GM18498 (cell line): ENCODE data around the gene SH3BP5L.
"Not testable (repeated sequence)": the region's sequence is repeated elsewhere in the genome, so short reads cannot be mapped to it uniquely, and the experiment has no call there.

Source experiments
- ATAC-seq: cut with Tn5 transposase; IDR thresholded peaks from one replicate; pipeline ENCODE4 v1.9.1; 2021; ENCODE audit warnings: mild to moderate bottlenecking, moderate library complexity; ENCODE audit not compliant: unreplicated experiment

The SH3BP5L gene

DNA sequence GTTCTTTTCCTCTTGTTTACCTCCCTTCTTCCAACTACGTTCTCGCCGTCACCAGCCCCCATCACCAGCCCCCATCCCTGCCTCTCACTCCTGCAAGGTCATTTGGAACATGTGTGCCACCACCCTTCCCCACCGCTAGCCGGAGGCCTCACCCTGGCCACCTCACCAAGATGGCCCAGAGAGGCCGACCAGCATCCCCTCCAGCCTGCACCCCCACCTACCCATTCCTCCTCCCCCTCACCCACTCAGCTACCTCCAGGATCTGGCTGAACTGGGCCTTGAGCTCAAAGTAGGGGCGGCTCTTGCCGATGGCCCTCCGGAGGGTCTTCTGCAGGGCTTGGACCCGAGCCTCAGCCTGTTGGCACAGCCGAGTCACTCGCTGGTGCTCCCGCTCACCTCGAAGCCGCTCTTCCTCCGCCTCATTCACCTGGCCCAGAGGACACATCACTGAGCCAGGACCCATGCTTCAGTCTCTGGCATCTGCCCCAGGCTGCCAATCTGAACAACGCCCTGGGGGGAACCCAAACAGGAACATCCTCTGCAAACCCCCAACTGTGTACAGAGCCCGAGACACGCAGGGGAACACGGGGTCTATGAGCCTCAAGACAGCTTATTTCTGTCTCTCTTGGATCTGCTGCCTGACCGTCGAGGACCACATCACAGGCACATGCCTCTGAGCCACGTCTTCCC lies 12.8 kb downstream of the SH3BP5L start:
- ATAC-seq, result no peak

DNA sequence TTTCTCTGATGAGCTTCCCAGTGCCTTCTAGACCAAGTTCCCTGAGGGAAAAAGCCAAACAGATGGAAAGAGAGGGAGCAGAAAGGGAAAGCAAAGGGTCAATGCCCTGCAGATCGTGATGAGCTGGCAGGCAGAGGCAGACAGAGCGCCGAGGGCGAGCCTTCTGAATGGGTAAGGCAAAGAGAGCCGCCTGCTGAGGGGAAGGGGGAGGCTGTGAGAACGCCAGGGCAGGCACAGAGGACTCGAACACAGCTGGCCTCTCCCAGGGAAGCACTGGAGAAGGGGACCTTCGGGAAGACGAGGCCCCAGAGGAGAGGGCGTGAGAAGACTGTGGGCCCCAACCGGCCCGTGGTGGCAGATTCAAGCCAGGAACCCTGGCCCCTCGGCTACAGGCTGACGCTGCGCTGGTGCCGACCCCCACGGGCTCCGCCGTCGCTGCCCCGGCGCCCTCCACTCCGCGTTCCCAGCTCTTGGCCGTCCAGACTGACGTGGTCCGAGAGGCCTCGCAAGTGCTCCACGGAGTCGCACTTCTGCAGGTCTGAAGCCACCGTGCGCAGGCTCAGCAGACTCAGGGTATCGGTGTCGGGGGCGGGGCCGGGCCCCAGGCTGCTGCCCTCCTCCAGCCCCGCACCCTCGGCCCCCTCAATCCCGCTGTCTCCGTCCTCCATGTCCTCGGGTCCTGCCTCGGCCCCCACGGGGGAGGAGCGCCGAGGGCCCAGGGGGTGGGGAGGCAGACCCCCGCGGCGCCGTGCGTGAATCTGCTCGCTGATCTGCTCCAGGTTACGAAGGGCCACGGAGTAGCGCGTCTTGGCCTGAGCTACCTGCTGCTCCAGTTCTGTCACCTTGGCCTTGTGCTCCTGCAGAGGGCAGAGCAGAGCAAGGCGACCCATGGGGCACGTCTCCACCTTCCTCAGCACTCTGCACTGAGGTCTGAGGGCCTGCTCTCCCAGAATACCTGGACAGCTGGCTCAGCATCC lies 13.9 kb downstream of the SH3BP5L start:
- ATAC-seq, result no peak

GRCh38 chr1:248810727-248811513 lies 14.8 kb downstream of the SH3BP5L start:
- ATAC-seq, result no peak

DNA sequence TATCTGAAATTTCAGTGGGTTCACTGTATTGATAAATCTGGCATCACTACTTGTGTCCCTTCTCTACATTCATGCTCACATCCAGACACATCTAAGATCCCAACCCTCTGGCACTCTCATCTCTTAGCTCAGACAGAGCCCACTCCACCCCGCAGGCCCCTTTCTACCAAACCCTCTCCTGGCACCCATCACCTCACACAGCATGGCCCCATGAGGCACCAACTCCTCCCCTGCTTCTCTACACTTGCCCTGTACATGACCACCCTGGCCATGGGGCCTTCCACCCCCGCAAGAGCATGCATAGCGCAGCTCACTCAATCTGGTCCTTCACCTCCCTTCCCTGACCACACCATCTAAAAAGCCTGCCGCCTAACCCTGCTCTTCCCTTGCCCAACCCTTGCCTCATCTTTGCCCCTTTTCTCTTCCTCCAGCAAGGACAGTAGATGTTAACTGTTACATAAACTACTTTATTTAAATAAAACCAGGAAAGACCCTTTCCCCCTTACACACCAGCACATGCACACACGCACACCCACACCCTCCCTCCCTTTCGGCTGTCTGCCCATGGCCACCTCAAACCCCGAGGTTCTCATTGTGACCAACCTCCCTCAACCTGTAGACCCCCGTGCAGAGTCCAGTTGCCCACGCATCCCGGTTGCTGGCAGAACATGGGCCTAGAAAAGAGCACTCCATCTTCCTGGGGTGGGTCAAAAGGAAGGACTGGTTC lies 15.6 kb downstream of the SH3BP5L start:
- ATAC-seq, result no peak

GRCh38 chr1:248808876-248809275 lies 16.8 kb downstream of the SH3BP5L start:
- ATAC-seq, result no peak

DNA sequence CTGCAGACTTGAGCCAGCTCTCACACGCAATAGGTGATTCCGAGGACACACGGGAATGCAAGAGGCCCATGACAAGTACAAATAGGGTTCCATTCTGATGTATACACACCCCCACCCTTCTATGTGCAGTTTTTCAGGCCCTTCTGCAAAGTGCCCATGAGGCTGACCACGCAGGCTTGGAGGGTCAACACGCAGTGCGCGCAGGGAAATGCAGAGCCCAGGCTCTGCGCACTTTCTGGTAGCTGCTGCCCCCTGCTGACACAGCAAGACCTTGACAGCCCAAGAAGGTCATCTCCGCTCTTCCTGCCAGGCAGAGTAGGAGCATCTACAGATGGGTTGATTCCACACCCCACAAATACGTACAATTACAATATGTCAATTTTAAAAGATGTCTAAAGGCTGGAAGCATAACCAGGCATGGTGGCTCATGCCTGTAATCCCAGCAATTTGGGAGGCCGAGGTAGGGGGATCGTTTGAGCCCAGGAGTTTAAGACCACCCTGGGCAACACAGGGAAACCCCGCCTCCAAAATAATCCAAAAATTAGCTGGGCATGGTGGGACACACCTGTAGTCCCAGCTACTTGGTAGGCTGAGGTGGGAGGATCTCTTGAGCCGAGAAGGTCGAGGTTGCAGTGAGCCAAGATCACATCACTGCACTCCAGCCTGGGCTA lies 18.5 kb downstream of the SH3BP5L start:
- ATAC-seq, result peak; percentile 53

DNA sequence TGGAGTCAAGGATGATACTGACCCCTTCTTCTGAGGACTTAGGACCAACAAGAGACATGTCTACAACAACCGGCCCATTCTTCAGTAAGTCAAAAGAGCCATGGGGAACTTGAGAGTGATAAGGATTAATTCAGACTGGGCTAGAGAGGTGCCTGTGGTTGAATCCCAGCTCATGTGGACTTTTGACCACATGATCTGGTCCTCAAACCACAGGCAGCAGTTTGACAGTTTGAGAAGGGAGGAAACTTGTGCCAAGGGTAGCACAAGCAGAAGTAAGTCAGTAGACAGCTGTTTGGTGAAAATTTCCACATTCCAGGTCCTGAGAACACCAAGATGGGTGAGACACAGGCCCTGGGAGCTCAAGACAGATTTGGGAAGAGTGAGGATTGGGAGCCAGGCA lies 19.8 kb downstream of the SH3BP5L start:
- ATAC-seq, result no peak

DNA sequence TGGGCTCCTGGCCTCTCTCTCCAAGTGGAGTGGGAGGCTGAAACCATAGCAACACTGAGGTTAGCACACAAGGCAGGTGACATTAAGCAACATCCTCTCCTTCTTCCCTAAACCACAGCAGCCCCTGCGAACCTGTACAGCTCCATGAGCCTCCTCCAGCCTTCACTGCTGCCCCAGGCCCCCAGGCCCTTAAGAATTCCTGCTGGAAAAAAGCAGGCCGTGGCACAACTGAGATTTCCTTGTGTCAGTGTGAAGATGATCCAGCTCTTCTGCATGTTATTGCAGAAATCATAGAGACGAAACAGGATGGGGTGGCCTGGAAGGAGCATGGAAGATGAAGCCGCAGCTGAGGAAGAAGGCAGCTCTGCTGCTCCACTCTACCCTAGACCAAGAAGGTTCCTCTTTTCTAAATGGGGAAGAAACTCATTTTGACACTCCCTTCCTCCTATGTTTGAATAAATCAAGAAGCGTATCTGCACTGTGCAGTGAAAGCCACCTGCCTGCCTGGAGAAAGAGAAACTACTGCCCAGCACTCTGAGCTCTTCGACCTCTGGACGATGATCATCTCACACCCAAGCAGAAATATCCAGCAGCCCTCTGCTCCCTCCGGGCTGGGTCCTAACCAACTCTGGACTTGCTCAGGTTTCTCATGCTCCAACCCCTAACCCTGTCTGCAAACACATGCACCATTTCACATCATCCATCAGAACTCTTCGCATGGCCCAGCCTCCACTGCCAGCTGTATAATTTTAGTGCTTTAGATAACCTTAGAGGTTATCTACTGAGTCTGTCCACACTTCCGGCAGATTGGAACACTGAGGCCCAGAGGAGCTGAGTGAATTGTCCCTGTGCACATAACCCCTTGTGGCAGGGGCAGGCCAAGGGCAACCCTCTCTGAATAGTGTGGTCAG lies 20.7 kb downstream of the SH3BP5L start:
- ATAC-seq, result peak; percentile 85

DNA sequence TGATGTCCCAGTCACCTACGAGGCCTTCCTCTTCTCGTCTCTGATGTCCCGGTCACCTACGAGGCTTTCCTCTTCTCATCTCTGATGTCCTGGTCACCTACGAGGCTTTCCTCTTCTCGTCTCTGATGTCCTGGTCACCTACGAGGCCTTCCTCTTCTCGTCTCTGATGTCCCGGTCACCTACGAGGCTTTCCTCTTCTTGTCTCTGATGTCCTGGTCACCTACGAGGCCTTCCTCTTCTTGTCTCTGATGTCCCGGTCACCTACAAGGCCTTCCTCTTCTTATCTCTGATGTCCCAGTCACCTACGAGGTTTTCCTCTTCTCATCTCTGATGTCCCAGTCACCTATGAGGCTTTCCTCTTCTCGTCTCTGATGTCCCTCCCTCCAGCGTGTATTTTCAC lies 22.2 kb downstream of the SH3BP5L start:
- ATAC-seq, result not testable (repeated sequence)

GRCh38 chr1:248802454-248802853 lies 23.3 kb downstream of the SH3BP5L start:
- ATAC-seq, result no peak

DNA sequence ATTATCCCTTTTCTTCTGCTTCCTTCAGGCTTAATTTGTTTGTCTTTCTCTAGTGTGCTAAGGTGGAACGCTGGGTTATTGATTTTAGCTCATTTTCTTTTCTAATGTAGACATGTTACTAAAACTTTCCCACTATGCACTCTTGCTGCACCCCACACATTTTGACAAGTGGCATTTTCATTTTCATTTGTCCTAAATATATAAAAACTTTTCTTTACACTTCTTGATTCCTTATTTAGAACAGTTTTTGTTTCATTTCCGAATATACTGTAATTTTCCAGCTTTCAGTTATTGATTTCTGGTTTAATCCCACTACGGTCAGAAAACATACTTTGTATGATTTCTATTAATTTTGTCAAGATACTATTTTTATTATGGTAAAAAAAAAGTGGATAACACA lies 25.3 kb downstream of the SH3BP5L start:
- no peak for ATAC-seq

GRCh38 chr1:248798791-248799190 lies 26.9 kb downstream of the SH3BP5L start:
- ATAC-seq, result no peak

GRCh38 chr1:248794663-248795062 lies 31.1 kb downstream of the SH3BP5L start:
- ATAC-seq, result not testable (repeated sequence)

DNA sequence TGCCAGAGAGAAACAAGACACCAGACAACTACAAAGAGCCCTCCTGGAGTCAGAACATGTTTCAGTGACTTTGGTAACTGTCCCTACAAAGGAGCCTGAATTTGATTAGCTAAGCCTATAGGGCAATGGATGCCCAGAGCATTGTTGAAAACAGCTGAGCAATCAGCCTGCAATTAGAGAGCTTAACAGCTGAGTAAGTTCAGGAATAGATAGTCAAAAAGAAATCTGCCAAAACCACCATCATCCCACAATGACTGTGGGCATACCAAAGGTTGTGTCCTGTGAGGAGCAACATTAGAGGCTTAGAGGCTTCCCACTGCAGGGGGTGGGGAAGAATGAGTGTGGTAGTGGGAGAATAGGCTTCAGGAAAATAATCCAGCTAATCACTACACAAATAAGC lies 32.1 kb downstream of the SH3BP5L start:
- peak; percentile 83 for ATAC-seq

DNA sequence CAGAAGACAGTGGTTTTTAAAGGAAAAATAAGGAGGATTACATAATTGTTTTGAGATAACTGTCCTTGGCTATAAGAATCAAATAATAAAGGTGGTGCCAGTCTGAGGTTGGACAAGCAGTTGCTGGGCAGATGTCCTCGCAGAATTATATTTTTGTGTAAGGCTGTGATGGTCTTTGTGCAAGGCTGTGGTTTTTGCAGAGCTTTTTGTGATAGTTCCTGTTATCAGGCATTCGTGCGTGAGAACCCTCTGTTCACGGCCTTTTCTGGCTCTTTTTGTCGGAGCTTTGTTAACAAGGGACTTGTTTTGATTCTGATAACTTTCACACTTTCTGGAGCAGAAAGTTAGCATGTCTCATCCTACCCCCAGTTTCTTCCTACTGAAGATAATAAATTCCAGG lies 33.4 kb downstream of the SH3BP5L start:
- peak; percentile 56 for ATAC-seq

DNA sequence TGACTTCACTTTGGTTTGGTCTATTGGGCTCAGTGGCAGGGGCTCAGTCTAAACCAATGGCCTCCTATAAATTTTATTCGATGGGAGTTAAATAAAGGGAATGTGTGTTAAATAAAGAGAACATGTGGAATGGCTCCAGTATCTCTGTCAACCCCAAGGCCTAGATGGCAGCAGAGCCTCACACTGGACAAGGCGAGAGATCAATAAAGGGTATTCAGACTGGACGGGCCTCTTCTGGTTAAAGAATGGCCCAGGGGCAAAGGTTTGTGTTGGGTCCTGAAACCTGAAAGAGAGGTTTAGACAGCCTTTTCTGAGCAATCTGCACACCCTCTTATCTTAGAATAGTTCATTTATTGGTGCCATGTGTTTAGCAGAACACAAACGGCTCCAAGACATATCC lies 34.7 kb downstream of the SH3BP5L start:
- ATAC-seq, result no peak

DNA sequence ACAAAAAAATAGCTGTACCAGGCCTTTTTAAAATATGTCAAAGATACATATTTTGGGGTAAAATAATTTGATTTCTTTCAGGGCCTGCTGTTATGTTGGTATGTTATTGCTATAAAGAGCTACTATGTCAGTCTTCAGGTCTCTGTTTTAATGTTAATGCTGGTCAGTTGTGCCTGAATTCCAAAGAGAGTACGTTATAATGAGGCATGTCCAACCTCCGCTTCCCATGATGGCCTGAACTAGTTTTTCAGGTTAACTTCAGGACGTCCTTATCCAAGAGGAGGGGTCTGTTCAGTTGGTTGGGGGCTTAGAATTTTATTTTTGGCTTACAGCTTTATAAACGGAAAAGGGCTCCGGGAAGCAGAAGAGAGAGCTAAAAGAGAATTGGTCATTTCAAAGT lies 35.3 kb downstream of the SH3BP5L start:
- no peak for ATAC-seq

DNA sequence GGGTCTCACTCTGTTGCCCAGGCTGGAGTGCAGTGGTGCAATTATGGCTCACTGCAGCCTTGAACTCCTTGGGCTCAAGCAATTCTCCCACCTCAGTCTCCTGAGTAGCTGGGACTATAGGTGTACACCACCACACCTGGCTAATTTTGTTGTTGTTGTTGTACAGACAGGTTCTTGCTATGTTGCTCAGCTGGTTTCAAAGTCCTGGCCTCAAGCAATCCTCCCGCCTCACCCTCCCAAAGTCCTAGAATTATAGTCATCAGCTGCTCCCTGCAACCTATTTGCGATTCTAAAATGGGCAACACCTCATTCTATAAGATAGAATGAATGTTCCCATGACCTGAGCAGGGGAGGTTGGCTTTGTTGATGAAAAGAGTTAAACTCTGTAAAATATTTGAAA lies 36.4 kb downstream of the SH3BP5L start:
- not testable (repeated sequence) for ATAC-seq

DNA sequence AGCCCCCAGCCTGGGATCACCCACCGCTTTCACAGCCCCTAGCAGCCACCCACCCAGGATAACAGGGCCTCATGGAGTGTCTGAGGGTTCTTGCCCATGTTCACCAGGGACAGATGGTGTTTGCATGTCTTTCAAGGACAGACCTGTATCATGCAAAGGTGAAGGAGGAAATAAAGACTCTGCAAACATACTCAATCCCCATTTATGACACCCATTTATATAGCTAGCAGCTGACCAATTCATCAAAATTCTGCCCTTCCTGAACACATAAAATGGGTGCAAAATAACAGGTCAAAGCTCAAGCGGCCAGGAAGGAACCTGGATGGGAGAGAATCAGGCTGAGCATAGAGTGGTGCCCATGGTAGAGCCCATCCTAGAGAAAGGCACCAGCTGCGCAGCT lies 37.4 kb downstream of the SH3BP5L start:
- no peak for ATAC-seq
